Activated naive CD8-positive, alpha-beta T cell treated with anti-CD3 and anti-CD28 coated beads, Interleukin-2, amount 50 U/mL, for 16 hours (primary cell): Measurements from ENCODE around the gene FMO1.
A peak's percentile ranks its signal among the peaks of the same experiment; 100 is the strongest.
"Not testable (repeated sequence)": the region's sequence is repeated elsewhere in the genome, so short reads cannot be mapped to it uniquely, and the experiment has no call there.

Source experiments
- DNase-seq: peaks from one replicate; pipeline ENCODE4 v3.0.0-alpha.2; 2020; ENCODE audit warnings: low read depth, low spot score

Gene FMO1

DNA sequence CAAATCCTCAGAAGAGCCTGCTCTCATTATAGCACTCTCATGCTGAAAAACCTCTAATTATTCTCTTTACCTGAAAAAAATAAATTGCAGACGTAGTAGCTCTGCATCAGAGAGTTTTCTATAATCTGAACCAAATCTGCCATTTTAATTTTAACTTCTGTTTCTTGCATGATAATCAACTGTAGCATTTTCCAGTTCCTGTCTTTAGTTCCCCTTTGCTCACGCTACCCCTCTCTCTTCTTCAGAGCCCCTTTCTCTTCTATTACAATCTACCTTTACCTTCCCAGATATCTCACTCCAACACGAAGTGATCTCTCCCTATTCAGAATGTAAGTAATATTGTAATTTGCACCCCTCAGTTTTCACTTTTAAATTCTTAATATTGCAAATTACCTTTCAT, 31.4 kb downstream of the FMO1 start:
- DNase-seq, result no peak

DNA sequence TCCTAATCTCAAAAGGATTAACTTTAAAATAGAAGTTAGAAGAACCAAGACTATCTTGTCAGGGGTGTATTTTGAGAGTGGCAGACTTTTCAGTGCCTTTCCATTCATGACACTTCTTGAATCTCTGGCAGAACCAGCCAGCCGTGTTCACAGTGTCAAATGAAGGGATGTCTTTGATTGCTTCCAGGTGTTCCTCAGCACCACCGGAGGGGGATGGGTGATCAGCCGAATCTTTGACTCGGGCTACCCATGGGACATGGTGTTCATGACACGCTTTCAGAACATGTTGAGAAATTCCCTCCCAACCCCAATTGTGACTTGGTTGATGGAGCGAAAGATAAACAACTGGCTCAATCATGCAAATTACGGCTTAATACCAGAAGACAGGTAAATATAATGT, 32.3 kb downstream of the FMO1 start:
- DNase-seq, result no peak

DNA sequence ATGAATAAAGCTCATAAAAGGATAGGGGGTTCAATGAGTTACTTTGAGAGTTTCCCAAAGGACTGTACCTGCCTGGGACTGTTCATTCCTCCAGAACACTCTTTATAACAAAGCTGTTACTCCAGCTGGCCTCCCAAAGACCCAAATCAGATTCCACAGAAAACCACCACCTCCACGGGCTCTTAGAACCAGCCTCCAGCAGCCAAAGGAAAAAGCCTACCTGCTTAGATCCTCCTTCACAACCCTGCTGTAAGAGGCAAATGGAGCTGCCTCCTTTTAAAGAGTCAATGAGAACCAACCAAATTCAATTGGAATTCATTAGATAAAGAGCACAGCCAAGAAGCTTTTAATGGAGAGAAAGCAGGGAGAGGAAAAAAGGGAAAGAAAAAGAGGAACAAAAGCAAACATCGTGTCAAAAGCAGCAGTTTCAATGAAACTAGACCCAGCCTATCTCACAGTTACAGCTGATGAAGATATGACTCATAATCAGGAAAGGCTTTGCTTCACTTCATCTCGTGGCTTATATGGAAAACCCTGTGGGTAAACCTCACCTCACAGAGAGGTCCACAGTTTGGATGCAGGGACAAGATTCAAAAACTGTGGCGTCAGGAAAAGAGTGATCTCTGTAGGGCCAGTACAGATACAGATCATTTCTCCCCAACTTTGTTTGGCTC, 37.9 kb downstream of the FMO1 start:
- DNase-seq, result no peak

- no peak for DNase-seq
Measured at GRCh38 chr1:171290621-171291020, 42.3 kb downstream of the FMO1 start.

GRCh38 chr1:171292799-171293198, 44.5 kb downstream of the FMO1 start:
- DNase-seq, result no peak

GRCh38 chr1:171295383-171295782, 47.1 kb downstream of the FMO1 start:
- DNase-seq, result not testable (repeated sequence)

- no peak for DNase-seq
Measured at GRCh38 chr1:171295821-171296220, 47.5 kb downstream of the FMO1 start.

DNA sequence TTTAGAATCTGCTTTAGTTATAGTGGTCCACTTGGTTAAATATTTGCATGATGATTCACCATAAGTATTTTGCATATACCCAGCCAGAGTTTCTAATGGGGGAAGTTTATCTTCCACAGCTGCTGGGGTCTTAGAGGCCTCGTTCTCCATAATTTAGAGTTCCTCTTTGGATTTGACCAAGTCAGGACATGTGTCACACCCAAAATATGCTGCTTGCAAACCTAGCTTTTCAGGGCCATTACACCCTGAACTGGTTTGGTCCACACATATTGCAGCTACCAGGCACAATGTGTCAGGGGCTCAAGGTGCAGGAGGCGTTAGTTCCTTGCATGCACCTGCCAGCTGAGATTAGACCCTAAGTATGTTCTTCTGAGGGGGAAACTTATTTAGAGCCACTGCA, 48.6 kb downstream of the FMO1 start:
- DNase-seq, result no peak

DNA sequence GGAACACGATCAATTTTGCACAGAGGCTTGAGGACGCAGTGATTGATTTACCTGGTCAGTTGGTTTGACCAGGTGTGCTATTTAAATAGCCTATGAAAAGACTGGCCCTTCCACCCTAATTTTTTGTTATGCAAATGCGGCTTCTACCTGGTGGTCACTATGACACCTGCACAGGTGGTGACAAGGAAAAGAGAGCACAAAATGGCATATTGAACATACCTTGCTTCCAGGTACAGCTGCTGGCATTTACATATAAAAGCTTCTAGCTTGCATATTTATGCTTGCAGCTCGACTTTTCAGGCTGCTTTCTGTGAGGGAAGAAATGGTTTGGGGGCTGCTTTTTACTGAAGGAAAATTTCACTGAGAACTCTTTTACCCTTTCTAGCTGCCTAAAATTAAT, 50.4 kb downstream of the FMO1 start:
- no peak for DNase-seq

DNA sequence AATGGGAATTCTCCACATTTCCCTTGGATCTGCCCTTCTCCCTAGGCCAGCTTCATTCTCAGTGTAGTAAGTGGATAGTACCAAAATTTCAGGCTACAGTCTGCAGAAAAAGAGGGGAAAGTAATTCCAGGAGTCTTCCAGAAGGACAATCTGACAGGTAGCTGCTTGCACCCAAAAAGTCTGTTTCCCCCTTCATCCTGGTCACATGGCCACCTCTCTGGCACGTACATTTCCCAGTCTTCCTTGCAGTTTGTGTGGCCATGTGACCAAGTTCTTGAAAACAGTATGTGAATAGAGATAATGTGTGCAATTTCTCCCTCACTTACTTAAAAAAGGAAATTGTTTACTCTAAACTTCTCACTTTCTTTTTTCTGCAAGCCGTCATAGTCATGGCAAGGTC, 51.0 kb downstream of the FMO1 start:
- no peak for DNase-seq

DNA sequence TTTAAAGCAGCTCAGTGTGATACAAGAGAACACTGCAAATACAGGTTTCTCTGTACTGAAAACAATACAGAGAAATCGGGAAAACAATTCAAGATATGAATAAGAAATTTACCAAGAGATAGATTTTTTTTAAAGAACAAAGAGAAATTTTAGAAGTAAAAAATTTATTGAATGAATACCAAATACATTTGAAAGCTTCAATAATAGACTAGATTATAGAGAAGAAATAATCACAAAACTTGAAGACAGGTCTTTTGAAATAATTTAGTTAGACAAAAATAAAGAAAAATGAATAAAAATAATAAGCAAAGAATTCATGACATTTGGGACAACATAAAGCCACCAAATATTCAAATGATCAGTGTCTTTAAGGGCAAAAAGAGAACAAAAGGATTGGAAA, 52.1 kb downstream of the FMO1 start:
- DNase-seq, result no peak

- DNase-seq, result no peak
Measured at GRCh38 chr1:171310661-171311087, 62.4 kb downstream of the FMO1 start.

DNA sequence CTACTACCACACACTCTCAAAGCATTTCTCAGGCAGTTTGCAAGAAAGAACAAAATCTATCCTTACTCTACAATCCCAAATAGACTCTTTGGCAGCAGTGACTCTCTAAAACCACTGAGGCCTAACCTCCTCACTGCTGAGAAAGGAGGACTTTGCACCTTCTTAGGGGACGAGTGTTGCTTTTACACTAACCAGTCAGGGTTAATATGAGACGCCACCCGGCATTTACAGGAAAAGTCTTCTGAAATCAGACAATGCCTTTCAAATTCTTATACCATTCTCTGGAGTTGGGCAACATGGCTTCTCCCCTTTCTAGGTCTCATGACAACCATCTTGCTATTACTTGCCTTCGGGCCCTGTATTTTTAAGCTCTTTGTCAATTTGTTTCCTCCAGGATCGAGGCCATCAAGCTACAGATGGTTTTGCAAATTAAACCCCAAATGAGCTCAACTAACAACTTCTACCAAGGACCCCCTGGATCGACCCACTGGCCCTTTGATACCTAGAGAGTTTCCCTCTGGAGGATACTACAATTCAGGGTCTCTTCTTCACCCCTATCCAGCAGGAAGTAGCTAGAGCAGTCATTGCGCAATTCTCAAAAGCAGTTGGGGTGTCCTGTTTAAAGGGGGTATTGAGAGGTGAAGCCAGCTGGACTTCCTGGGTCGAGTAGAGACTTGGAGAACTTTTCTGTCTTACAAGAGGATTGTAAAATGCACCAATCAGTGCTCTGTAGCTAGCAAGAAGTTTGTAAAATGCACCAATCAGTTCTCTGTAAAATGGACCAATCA, 63.7 kb downstream of the FMO1 start:
- no peak for DNase-seq

- no peak for DNase-seq
Measured at GRCh38 chr1:171313319-171313834, 65.1 kb downstream of the FMO1 start.

GRCh38 chr1:171313835-171314320, 65.6 kb downstream of the FMO1 start, which contains the start of gene FMO4:
Gene FMO4, plus strand, starts transcription at chr1:171314183. Its CDS starts 5,643 bp downstream, at chr1:171319826.
- DNase-seq, result peak; percentile 74

GRCh38 chr1:171329251-171329650, 81.0 kb downstream of the FMO1 start:
- no peak for DNase-seq

- no peak for DNase-seq
Measured at GRCh38 chr1:171334024-171334640, 85.8 kb downstream of the FMO1 start.
